ENCODE measurements around the gene SERPINB12. TPM values are rescaled to one million over a fixed set of nuclear protein-coding genes. Genes with fewer than 3 reads are reported as not detected.
A peak's percentile ranks its signal among the peaks of the same experiment; 100 is the strongest.

Gene SERPINB12
- total RNA-seq: not detected

DNA sequence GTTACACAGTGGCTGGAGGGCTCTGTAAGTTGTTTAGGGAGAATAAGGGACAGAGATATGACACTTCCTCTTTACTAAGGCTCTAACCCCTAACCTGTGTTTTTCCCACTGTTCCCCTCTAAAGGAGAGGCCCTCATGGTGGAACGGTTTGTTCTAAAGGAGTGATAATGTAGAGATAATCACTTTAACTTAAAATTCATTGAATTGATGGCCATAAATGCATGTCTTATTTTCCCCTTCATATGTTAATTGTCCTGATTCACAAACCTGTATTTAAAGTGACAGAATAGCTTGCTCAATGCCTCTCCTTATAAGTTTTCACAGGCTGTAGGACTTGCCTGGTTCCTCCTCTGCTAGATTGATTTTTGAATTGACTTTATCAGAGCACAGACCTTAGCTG is at the start of gene SERPINB12:
TSS of gene SERPINB12 (plus strand) at position 301 of the 400 bp plus-strand sequence. CDS start 13,791 bp downstream, outside the sequence.
- no peaks in the 10 kb centered on the region for H3K9me3 Mint-ChIP-seq
- no peak for DNase-seq (ENCODE audit: low spot score in 2 of 2)

GRCh38 chr18:63492851-63493250 is 49.3 kb upstream of the SERPINB12 start:
- Mint-ChIP-seq H3K27ac (no peak overlapping the region), H3K9me3 (no peaks in the 10 kb centered on the region), H3K36me3 (no peaks in the 10 kb centered on the region)
- DNase-seq (ENCODE audit: low spot score in 2 of 2) (no peak), ATAC-seq (no peak)

More for the DNA sequence above, at the start of gene SERPINB12:
- Mint-ChIP-seq H3K27ac (no peak within 1 kb of the TSS), H3K36me3 (no peaks in the 10 kb centered on the region)
- ATAC-seq: no peak

- Mint-ChIP-seq H3K36me3 (no peaks in the 10 kb centered on the region), H3K9me3 (no peaks in the 10 kb centered on the region), H3K27ac (no peak overlapping the region)
- ATAC-seq (no peak), DNase-seq (ENCODE audit: low spot score in 2 of 2) (no peak)
Observed at GRCh38 chr18:63495675-63496074, 46.5 kb upstream of the SERPINB12 start.

DNA sequence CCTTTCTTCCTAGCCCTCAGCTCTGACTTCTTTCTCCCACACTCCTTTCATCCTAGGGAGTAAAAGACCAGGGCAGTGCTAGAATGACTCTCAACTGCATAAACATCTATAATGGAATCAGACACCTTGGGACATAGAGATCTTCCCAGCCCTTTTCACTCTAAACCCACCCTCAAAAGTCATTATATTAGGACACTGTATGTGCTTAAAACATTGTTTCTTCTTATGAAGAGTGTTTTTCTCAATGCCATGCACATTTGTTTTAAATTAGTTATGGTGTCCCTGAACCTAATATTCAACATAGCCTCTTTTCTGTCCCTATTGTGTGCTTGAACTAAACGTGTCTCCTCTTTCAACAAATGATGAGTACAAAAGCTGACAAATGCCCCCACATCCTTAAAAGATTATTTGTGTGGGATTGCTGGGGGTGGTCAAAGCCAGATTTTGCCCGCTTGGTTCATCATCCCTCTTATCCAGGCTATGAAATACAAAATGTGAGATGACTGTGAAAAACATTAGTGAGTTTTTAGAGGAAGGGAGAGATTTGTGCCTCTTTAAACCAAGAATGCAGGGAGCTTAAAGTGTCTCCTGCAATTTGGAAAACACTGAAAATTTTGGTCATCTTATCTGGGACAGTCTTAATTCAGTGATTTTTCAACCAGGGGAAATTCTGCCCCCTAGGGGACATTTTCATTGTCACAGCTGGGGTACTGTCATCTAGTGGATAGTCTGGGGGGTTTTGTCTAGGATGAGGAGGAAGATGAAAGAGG is 36.4 kb upstream of the SERPINB12 start:
- no peaks in the 10 kb centered on the region for H3K9me3 Mint-ChIP-seq
- ATAC-seq (peak; percentile 29 to 58), DNase-seq (ENCODE audit: low spot score in 2 of 2) (peak in 1 of 2 donors; percentile 62)
- H3K27ac Mint-ChIP-seq: no peak overlapping the region
- no peaks in the 10 kb centered on the region for H3K36me3 Mint-ChIP-seq

DNA sequence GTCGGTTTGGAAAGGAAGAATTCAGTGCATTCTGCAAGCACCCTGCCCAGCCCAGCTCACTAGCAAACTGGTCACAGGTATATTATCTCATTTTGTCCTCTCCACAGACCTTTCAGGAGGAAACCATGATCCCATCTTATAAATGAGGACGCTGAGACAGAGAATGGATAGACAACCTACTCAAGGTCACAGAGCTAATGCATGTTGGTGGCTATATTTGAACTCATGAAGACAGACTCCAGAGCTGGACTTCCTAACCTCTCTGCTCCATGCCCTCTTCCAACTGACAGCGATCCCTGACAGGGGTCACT is 35.9 kb upstream of the SERPINB12 start:
- Mint-ChIP-seq H3K9me3 (no peaks in the 10 kb centered on the region), H3K27ac (no peak overlapping the region), H3K36me3 (no peaks in the 10 kb centered on the region)
- no peak for DNase-seq (ENCODE audit: low spot score in 2 of 2)
- no peak for ATAC-seq

GRCh38 chr18:63508596-63508995 is 33.6 kb upstream of the SERPINB12 start:
- ATAC-seq (no peak), DNase-seq (ENCODE audit: low spot score in 2 of 2) (no peak)
- H3K9me3 Mint-ChIP-seq: no peaks in the 10 kb centered on the region
- H3K36me3 Mint-ChIP-seq: no peaks in the 10 kb centered on the region
- H3K27ac Mint-ChIP-seq: no peak overlapping the region

- DNase-seq (ENCODE audit: low spot score in 2 of 2) (no peak), ATAC-seq (no peak)
- Mint-ChIP-seq H3K9me3 (no peaks in the 10 kb centered on the region), H3K36me3 (no peaks in the 10 kb centered on the region), H3K27ac (no peak overlapping the region)
Observed at GRCh38 chr18:63511285-63511684, 30.9 kb upstream of the SERPINB12 start.

GRCh38 chr18:63514326-63514725 is 27.8 kb upstream of the SERPINB12 start:
- DNase-seq (ENCODE audit: low spot score in 2 of 2) (no peak), ATAC-seq (no peak)
- Mint-ChIP-seq H3K9me3 (no peaks in the 10 kb centered on the region), H3K36me3 (no peaks in the 10 kb centered on the region), H3K27ac (no peak overlapping the region)

- Mint-ChIP-seq H3K36me3 (no peaks in the 10 kb centered on the region), H3K27ac (no peak overlapping the region), H3K9me3 (no peaks in the 10 kb centered on the region)
- DNase-seq (ENCODE audit: low spot score in 2 of 2) (no peak), ATAC-seq (no peak)
Observed at GRCh38 chr18:63514888-63515678, 27.1 kb upstream of the SERPINB12 start.

- Mint-ChIP-seq H3K36me3 (no peaks in the 10 kb centered on the region), H3K27ac (no peak overlapping the region), H3K9me3 (no peaks in the 10 kb centered on the region)
- DNase-seq (ENCODE audit: low spot score in 2 of 2) (no peak), ATAC-seq (no peak)
Observed at GRCh38 chr18:63515801-63516200, 26.4 kb upstream of the SERPINB12 start.

DNA sequence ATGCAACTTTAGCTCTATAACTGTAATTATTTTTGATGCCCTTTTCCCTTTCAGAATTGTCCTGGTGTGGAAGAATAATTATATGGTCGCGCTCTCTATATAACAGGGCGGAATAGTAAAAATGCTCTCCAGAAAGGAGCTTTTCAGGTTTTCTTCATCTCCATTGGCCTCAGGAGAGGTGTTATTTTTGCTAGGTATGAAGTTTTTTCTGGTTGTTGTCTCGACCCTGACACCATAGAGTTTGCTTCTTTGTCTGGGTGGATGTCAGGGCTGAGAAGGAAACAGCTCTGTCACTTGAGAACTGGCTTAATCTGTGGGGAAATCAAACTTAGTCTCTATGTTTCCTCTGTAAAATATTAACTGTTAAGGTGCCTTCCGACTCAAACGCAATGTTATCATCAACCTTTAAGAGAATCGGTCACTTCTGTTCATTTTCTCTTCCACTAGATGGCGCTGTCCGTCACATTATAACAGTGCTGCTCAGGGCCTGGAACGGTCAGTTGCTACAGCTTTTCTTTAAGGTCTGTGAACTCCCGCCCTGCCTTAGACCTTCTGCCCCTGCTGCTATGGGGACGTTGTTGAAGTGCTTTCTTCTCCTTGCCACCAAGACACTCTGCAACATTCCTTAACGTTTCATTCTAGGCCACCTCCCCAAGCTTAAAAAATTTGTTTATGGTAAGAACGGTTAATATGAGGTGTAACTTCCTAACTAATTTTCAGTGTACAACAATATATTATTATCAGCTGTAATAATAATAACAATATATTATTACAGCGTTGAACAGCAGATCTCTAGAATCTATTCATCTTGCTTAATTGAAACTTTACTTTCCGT is 23.8 kb upstream of the SERPINB12 start:
- ATAC-seq: peak; percentile 80 to 90
- Mint-ChIP-seq H3K36me3 (no peaks in the 10 kb centered on the region), H3K9me3 (no peaks in the 10 kb centered on the region), H3K27ac (no peak overlapping the region)
- DNase-seq (ENCODE audit: low spot score in 2 of 2): peak in 1 of 2 donors; percentile 66

DNA sequence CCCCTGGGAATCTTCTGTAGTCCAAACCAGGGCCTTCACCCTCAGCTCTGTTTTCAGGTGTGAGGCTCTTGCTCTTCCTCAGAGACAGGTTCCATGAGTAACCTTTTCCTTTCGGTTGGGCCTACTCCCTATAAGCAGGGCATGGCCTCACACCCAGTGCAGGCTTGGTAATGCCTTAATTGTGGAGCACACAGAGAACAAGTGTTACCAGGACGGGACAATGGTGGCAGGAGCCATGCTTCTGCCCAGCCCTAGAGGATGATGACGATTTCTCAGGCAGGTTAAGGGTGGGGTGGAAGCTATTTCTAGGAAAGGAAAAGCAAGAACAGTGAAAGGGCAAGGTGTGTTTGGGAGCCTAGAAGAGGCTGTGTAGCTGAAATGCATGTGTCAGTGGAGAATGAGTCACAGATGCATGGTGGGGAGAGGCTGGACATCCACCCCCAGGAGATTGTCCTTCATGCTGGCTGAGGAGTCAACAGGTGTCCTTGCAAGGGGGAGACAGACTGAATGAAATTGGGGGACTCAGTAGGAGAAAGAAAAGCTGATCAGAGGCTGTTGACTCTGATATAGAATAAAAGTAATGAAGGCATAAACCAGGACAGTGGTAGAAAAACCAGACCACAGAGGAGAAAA is 22.0 kb upstream of the SERPINB12 start:
- DNase-seq (ENCODE audit: low spot score in 2 of 2): no peak
- H3K36me3 Mint-ChIP-seq: no peaks in the 10 kb centered on the region
- no peak overlapping the region for H3K27ac Mint-ChIP-seq
- H3K9me3 Mint-ChIP-seq: no peaks in the 10 kb centered on the region
- no peak for ATAC-seq

DNA sequence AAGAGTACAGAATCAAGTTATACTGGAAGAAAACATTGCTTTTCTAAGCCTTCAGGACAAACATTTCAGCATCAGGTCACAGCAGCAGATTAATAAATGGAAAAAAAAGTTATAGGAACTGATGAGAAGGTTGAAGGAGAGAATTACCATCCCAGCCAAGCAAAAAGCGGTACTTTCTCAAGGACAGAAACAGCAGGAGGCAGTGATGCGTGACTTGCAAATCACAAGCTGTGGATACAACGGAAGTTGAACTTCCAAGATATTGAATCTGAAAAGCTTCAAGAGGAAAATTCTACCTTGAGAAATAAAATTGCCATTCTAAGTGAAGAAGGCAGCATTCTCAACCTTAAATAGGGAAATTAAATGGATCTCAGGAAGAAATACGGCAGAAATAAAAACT is 18.5 kb upstream of the SERPINB12 start:
- no peaks in the 10 kb centered on the region for H3K9me3 Mint-ChIP-seq
- no peak for ATAC-seq
- DNase-seq (ENCODE audit: low spot score in 2 of 2): no peak
- H3K27ac Mint-ChIP-seq: no peak overlapping the region
- H3K36me3 Mint-ChIP-seq: no peaks in the 10 kb centered on the region

- H3K36me3 Mint-ChIP-seq: no peaks in the 10 kb centered on the region
- DNase-seq (ENCODE audit: low spot score in 2 of 2) (no peak), ATAC-seq (no peak)
- H3K9me3 Mint-ChIP-seq: no peaks in the 10 kb centered on the region
- no peak overlapping the region for H3K27ac Mint-ChIP-seq
Observed at GRCh38 chr18:63527251-63527650, 14.9 kb upstream of the SERPINB12 start.

GRCh38 chr18:63528863-63529492 is 13.2 kb upstream of the SERPINB12 start:
- ATAC-seq (no peak), DNase-seq (ENCODE audit: low spot score in 2 of 2) (no peak)
- H3K36me3 Mint-ChIP-seq: no peaks in the 10 kb centered on the region
- no peaks in the 10 kb centered on the region for H3K9me3 Mint-ChIP-seq
- H3K27ac Mint-ChIP-seq: no peak overlapping the region

DNA sequence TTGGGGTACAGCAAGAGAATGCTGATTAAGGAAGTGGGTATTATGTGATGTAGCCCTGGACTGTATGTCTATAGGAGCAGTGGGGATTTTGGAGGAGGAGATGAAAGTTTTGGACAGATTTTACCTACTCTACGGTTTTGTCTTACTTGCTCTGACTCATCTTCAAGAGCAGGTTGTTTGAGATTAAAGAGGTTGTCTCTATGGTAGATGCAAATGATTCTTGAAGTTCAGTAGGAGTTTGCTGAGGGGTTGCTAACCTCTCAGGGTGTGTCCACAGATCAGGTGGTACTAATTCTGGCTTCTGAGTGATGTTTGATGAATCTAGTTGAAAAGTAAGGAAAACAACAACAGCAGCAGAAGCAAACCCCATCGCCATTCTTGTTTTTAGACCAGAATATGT is 9.7 kb upstream of the SERPINB12 start:
- H3K9me3 Mint-ChIP-seq: no peaks in the 10 kb centered on the region
- DNase-seq (ENCODE audit: low spot score in 2 of 2) (no peak), ATAC-seq (peak in 1 of 2 donors; percentile 58)
- H3K27ac Mint-ChIP-seq: no peak overlapping the region
- no peaks in the 10 kb centered on the region for H3K36me3 Mint-ChIP-seq

All from activated naive CD4-positive, alpha-beta T cell treated with anti-CD3 and anti-CD28 coated beads, Interleukin-2, amount 50 U/mL, for 72 hours (primary cell).